Measurements from ENCODE around the gene PPP4R3A.

PPP4R3A gene

DNA sequence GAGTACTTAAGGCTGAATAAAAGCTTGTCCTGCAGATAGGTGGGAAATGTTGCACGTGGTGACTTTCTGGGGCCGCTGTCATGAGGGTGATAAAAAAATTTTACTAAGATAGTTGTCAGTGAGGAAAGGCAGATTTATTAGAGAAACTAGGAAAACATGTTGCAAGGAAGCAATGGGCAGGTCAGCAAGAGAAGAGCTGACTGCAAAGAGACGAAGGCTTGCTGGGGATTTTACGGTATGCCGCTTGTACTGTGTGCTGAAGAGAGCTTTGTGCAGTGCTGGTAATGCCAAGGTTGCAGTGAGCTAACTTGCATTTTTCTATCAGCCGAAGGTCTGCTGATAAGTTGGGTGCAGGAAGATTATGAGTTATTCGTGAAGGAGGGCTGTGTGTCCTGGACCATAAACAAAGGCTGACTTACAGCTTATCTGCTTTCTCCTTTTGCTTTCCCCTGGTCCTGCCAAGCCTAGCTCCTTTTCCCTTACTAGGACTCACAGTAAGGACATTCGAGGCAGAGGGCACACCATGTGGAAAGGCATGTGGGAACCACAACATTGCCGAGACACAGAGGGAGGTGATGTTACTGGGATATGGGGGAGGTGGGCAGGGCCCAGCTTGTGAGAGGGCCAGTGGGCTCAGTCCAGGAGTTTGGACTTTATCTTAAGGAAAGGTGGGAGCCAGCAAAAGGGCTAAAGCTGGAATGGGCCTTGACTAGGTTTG, 85.1 kb downstream of the PPP4R3A start:
- H3K27ac ChIP-seq = no peak overlapping the region
- DNase-seq (ENCODE audit: low spot score) = no peak
- POLR2A ChIA-PET (ENCODE audit: low non-redundant PET) = no interaction called here
- CTCF ChIA-PET = interaction anchor here (0.7 kb wide), 1 partner anchor 9 kb away, joined by 4 read pairs; no protein-coding TSS in a partner anchor
- TF ChIP-seq, protein P1, sequence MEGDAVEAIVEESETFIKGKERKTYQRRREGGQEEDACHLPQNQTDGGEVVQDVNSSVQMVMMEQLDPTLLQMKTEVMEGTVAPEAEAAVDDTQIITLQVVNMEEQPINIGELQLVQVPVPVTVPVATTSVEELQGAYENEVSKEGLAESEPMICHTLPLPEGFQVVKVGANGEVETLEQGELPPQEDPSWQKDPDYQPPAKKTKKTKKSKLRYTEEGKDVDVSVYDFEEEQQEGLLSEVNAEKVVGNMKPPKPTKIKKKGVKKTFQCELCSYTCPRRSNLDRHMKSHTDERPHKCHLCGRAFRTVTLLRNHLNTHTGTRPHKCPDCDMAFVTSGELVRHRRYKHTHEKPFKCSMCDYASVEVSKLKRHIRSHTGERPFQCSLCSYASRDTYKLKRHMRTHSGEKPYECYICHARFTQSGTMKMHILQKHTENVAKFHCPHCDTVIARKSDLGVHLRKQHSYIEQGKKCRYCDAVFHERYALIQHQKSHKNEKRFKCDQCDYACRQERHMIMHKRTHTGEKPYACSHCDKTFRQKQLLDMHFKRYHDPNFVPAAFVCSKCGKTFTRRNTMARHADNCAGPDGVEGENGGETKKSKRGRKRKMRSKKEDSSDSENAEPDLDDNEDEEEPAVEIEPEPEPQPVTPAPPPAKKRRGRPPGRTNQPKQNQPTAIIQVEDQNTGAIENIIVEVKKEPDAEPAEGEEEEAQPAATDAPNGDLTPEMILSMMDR (conservative IDR thresholded peaks at IDR 0.05; ENCODE audit: low read depth) = no peak

DNA sequence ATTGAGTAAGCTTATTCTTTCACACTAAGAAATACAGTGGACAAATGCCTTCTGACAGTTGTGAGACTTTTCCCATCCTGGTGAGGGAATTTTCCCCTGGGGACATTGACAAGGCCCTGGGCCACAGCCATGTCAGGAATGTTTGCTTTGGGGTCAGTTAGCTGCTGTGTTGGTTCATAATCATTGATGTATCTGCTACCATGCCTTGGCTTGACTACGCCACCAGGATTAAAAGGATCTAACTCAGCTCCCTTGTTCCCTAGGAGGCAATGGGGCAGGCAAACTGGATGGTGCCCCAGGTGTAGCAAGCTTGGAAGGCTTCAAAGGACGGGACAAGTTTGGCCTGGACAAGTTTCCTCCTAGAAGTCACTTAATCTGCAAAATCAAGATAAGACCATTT, 89.4 kb downstream of the PPP4R3A start:
- H3K27ac ChIP-seq = no peak overlapping the region
- ChIA-PET POLR2A (ENCODE audit: low non-redundant PET) (no interaction called here), CTCF (interaction anchor here (0.6 to 1.8 kb wide), 2 partner anchors 48 to 97 kb away, joined by 4 to 8 read pairs; no protein-coding TSS in a partner anchor)
- no peak for DNase-seq (ENCODE audit: low spot score)
- TF ChIP-seq, protein P1 (conservative IDR thresholded peaks at IDR 0.05; ENCODE audit: low read depth) = no peak

DNA sequence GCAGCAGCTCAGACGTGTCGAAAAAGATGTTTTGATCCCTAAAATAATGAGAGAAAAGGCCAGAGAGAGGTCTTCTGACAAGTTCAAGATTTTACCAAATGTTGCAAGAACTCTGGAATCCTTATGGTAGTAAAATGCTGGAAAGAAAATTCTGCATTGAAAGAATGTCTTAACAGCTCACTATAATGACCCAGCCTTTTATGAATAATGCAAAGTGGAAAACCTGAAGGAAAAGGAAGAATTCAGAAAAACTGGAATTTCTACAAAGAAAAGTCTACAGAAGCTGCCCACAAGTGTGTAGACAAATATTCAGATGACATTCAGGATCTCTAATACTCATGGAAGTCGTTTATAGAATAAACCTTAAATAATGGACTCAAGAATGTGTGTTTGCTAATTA, 90.7 kb downstream of the PPP4R3A start:
- no peak for DNase-seq (ENCODE audit: low spot score)
- TF ChIP-seq, protein P1 (conservative IDR thresholded peaks at IDR 0.05; ENCODE audit: low read depth) = no peak
- H3K27ac ChIP-seq = no peak overlapping the region
- POLR2A ChIA-PET (ENCODE audit: low non-redundant PET) = no interaction called here
- CTCF ChIA-PET = interaction anchor here (0.6 to 2.8 kb wide), 3 partner anchors 10 to 96 kb away, joined by 3 to 27 read pairs (median 3); no protein-coding TSS in a partner anchor

DNA sequence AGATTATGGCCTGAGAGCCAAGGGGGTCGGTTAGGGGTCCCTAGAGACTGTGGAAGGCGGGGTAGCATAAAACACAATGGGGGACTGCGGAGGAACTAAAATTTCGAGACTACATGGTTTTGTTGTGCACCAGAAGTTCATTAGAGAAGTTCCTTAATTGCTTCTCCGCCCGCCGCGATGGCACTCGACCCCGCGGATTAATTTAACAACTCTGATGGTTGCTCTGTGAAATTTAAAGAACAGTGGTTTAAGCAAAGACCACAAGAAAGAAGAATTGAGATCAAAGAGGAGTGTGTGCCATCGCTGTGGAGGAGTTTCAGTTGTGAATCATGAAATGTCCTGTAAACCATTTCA, 91.1 kb downstream of the PPP4R3A start:
- TF ChIP-seq, protein P1 (conservative IDR thresholded peaks at IDR 0.05; ENCODE audit: low read depth) = peak; percentile 67
- no peak for DNase-seq (ENCODE audit: low spot score)
- CTCF ChIA-PET = interaction anchor here (0.6 to 2.8 kb wide), 5 partner anchors 10 to 120 kb away, joined by 3 to 27 read pairs (median 4); no protein-coding TSS in a partner anchor
- peak overlapping the region; percentile 91 for H3K27ac ChIP-seq
- POLR2A ChIA-PET (ENCODE audit: low non-redundant PET) = no interaction called here

DNA sequence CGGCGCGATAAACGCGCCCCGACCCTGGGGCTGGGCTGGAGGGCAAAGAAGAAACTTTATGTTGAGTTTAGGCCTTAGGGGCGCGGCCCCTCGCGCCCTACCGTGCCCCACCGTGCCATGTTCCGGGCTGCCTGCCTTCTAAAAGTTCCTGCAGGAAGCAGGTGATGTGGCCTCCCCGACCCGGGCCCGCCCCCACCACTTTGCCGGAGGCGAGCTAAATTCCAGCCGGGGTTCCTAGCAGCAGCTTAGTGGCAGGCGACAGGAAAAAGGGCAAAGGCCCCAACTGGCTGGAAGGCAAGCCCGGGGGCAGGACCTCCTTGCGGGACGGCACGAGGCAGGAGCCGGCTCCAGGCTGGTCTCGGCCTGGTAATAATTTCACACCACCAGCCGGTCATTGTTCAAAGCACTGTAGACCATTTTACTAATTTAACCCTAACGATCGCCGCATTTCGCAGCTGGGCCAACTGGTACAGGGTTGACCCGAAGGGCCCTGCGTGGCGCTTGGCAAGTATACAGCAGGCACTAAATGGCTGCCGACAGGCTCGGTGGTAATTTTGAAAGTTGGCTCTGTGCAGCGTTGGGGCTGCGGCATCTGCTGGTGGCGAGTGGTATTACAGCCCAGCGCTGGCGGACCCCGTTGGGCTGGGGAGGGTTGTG, 91.6 kb downstream of the PPP4R3A start:
- peak; percentile 48 for DNase-seq (ENCODE audit: low spot score)
- peak overlapping the region; percentile 91 for H3K27ac ChIP-seq
- CTCF ChIA-PET = interaction anchor here (0.6 to 2.8 kb wide), 12 partner anchors 41 to 1093 kb away, joined by 3 to 27 read pairs (median 4); no protein-coding TSS in a partner anchor
- POLR2A ChIA-PET (ENCODE audit: low non-redundant PET) = no interaction called here
- TF ChIP-seq, protein P1 (conservative IDR thresholded peaks at IDR 0.05; ENCODE audit: low read depth) = peak; percentile 98

DNA sequence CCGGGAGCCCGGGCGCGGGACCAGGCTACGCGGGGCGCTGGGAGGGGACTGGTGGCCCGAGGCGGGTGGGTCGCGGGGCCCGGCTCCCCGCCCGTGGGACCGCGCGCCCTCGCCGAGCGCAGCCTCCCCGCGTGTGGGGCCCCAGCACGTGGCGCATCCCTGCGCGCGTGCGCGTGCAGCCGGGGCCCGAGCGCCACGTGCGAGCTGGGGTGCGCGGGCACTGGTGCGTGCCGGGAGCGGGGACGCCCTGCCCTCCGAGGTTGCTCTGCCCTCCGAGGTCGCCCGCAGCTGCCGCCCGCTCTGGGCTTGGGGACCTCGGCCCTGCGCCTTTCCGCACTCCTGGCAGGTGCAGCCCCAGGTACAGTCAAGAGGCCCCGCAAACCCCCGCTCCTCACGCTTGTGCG, 92.1 kb downstream of the PPP4R3A start:
- ChIA-PET POLR2A (ENCODE audit: low non-redundant PET) (interaction anchor here (0.6 kb wide), 1 partner anchor 93 kb away, joined by 3 read pairs; no protein-coding TSS in a partner anchor), CTCF (interaction anchor here (0.6 to 2.8 kb wide), 11 partner anchors 65 to 1093 kb away, joined by 3 to 27 read pairs (median 4); no protein-coding TSS in a partner anchor)
- peak overlapping the region; percentile 91 for H3K27ac ChIP-seq
- peak; percentile 57 for DNase-seq (ENCODE audit: low spot score)
- TF ChIP-seq, protein P1 (conservative IDR thresholded peaks at IDR 0.05; ENCODE audit: low read depth) = no peak
